ENCODE measurements around the gene MAGEE1. TPM values are rescaled to one million over a fixed set of nuclear protein-coding genes. Genes with fewer than 3 reads are reported as not detected.

Gene MAGEE1, protein sequence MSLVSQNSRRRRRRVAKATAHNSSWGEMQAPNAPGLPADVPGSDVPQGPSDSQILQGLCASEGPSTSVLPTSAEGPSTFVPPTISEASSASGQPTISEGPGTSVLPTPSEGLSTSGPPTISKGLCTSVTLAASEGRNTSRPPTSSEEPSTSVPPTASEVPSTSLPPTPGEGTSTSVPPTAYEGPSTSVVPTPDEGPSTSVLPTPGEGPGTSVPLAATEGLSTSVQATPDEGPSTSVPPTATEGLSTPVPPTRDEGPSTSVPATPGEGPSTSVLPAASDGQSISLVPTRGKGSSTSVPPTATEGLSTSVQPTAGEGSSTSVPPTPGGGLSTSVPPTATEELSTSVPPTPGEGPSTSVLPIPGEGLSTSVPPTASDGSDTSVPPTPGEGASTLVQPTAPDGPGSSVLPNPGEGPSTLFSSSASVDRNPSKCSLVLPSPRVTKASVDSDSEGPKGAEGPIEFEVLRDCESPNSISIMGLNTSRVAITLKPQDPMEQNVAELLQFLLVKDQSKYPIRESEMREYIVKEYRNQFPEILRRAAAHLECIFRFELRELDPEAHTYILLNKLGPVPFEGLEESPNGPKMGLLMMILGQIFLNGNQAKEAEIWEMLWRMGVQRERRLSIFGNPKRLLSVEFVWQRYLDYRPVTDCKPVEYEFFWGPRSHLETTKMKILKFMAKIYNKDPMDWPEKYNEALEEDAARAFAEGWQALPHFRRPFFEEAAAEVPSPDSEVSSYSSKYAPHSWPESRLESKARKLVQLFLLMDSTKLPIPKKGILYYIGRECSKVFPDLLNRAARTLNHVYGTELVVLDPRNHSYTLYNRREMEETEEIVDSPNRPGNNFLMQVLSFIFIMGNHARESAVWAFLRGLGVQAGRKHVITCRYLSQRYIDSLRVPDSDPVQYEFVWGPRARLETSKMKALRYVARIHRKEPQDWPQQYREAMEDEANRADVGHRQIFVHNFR
- total RNA-seq: 2.9 TPM
- long read RNA-seq: 0 reads

DNA sequence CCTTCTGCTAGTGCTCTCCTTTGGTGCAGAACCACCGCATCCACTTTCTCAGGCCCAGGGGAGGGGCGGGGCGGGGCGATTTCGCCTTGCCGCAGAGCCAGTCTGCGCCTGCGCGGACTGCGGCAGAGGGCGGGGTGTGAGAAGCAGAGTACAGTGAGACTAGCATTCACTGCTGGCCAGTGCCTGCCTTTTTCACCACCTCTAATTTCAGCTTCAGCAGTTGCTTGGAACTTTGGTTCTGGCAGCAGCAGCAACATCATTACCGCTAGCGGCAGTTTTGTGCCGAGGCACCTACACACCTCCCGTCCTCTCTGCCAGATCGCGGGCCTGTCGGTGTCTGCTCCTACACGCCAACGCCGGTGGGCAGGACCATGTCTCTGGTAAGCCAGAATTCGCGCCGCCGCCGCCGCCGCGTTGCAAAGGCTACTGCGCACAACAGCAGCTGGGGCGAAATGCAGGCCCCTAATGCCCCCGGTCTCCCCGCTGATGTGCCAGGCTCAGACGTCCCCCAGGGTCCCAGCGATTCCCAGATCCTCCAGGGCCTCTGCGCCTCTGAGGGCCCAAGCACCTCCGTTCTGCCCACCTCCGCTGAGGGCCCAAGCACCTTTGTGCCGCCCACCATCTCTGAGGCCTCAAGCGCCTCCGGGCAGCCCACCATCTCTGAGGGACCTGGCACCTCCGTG is at the start of gene MAGEE1:
TSS of gene MAGEE1 (plus strand) at position 151 of the 683 bp plus-strand sequence. CDS start at position 372, 221 bp downstream.
- DNase-seq: peak; percentile 85
- intact Hi-C loops (cut with micrococcal nuclease): no loop called here
- ATAC-seq: peak; percentile 99

GRCh38 chrX:76398970-76399369 is 28.5 kb upstream of the MAGEE1 start:
- no peak for DNase-seq
- intact Hi-C loops (cut with micrococcal nuclease): no loop called here
- ATAC-seq: no peak

- no peak for DNase-seq
- intact Hi-C loops (cut with micrococcal nuclease): no loop called here
These were observed 19.7 kb upstream of the MAGEE1 start for GRCh38 chrX:76407795-76408194.

GRCh38 chrX:76420237-76420636 is 7.3 kb upstream of the MAGEE1 start:
- intact Hi-C loops (cut with micrococcal nuclease): no loop called here
- ATAC-seq (no peak), DNase-seq (no peak)

More at GRCh38 chrX:76407795-76408194, 19.7 kb upstream of the MAGEE1 start:
- ATAC-seq: no peak

DNA sequence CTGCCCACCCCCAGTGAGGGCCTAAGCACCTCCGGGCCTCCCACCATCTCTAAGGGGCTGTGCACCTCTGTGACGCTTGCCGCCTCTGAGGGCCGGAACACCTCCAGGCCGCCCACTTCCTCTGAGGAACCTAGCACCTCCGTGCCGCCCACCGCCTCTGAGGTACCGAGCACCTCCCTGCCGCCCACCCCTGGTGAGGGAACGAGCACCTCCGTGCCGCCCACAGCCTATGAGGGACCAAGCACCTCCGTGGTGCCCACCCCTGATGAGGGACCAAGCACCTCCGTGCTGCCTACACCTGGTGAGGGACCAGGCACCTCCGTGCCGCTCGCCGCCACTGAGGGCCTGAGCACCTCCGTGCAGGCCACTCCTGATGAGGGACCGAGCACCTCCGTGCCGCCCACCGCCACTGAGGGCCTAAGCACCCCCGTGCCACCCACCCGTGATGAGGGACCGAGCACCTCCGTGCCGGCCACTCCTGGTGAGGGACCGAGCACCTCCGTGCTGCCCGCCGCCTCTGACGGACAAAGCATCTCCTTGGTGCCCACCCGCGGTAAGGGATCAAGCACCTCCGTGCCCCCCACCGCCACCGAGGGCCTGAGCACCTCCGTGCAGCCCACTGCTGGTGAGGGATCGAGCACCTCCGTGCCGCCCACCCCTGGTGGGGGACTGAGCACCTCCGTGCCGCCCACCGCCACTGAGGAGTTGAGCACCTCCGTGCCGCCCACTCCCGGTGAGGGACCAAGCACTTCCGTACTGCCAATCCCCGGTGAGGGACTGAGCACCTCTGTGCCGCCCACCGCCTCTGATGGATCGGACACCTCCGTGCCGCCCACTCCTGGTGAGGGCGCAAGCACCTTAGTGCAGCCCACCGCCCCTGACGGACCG is 977 bp downstream of the MAGEE1 start:
- DNase-seq (peak; percentile 30), ATAC-seq (peak; percentile 56)
- intact Hi-C loops (cut with micrococcal nuclease): no loop called here

- DNase-seq: no peak
- ATAC-seq: no peak
- intact Hi-C loops (cut with micrococcal nuclease): no loop called here
These were observed 5.7 kb downstream of the MAGEE1 start for GRCh38 chrX:76433219-76433618.

DNA sequence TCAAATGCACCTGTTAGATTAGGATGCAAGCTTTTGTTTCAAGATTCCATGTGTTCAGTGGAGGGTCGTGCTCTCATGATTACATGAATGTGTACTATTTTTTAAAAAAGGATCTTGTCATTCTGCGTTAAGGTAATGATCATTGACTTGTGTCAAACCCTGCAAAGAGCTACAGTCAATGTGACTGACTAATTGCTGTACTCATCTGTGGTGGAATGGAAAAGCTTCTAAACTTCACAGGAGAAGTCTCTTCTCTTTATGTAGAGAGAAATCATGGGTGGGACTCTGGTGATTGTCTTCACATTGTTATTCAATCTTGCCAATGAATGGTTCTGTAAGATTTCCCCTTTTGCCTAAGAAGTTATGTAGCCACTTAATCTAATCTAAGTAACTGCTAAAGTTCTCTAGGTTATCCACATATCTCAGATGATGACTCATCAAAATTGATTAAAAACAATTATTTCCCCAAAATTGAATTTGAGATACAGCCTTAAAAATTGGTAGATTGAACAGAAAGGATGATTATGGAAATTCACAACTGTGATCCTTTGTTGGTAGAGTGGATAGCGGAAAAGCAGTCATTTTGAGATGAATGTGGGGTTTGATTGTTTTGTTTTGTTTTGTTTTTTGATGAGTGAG is 6.7 kb downstream of the MAGEE1 start:
- intact Hi-C loops (cut with micrococcal nuclease): no loop called here
- no peak for ATAC-seq
- no peak for DNase-seq

GRCh38 chrX:76439188-76439587 is 11.7 kb downstream of the MAGEE1 start:
- DNase-seq (no peak), ATAC-seq (no peak)
- intact Hi-C loops (cut with micrococcal nuclease): no loop called here

GRCh38 chrX:76453737-76454406 is 26.4 kb downstream of the MAGEE1 start:
- ATAC-seq (no peak), DNase-seq (no peak)
- intact Hi-C loops (cut with micrococcal nuclease): loop anchor here (10.0 kb wide), 1 partner anchor 169 kb away; no protein-coding TSS in a partner anchor

DNA sequence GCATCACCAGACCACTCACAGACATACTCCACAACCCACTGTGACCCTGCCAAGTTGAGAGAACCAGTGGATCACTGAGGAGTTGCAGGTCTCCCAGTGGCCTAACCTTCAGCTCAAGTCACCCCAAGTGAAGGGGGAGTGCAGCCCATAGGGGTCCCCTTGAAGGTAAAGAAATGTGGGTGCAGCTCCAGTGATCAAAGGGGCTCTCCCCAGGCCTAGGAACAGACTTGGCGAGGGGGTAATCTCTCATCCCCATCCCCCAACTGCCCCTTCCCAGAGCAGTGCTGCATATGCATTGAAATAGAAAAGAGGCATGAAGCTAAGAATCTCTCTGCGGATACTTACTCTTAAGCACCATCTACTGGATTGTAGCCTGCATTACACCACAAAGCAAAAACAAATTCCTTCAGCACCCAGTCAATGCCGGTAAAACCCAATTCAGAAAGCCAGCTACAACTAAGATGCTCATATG is 27.0 kb downstream of the MAGEE1 start:
- no peak for DNase-seq
- ATAC-seq: no peak
- intact Hi-C loops (cut with micrococcal nuclease): loop anchor here (10.0 kb wide), 1 partner anchor 170 kb away; no protein-coding TSS in a partner anchor

- intact Hi-C loops (cut with micrococcal nuclease): no loop called here
- ATAC-seq (no peak), DNase-seq (no peak)
These were observed 49.8 kb downstream of the MAGEE1 start for GRCh38 chrX:76477353-76477752.
